ENCODE results near the gene RALGPS1.
A peak's percentile ranks its signal among the peaks of the same experiment; 100 is the strongest.

The RALGPS1 gene

GRCh38 chr9:127224883-127225739, 310.5 kb downstream of the RALGPS1 start (continued):
- TF ChIP-seq ZBTB6 (tag by site-specific recombination; IDR thresholded peaks at IDR 0.05) (no peak), ZIC2 (tag by site-specific recombination; IDR thresholded peaks at IDR 0.05) (peak; percentile 73), ZNF701 (tag by site-specific recombination; IDR thresholded peaks at IDR 0.05) (no peak), SALL2 (tag by site-specific recombination; IDR thresholded peaks at IDR 0.05; ENCODE audit: borderline replicate concordance) (no peak), GLIS1 (tag by site-specific recombination; IDR thresholded peaks at IDR 0.05) (peak; percentile 72), ZSCAN30 (tag by site-specific recombination; IDR thresholded peaks at IDR 0.05) (peak; percentile 41; the same call in 1 of the 2 replicates), ZNF514 (tag by site-specific recombination; IDR thresholded peaks at IDR 0.05) (no peak), KLF9 (tag by site-specific recombination; IDR thresholded peaks at IDR 0.05; ENCODE audit: low read depth) (peak; percentile 76), KLF16 (tag by site-specific recombination; IDR thresholded peaks at IDR 0.05) (peak; percentile 68), IKZF3 (tag by site-specific recombination; IDR thresholded peaks at IDR 0.05) (no peak), ZNF138 (tag by site-specific recombination; IDR thresholded peaks at IDR 0.05; ENCODE audit: borderline replicate concordance) (no peak), YY1 (tag by site-specific recombination; IDR thresholded peaks at IDR 0.05) (0 out of 2 replicates have a peak, but pooled peaks have one; percentile 18), ZNF398 (tag by site-specific recombination; IDR thresholded peaks at IDR 0.05) (peak; percentile 26; the same call in 1 of the 2 replicates), ZNF157 (tag by site-specific recombination; IDR thresholded peaks at IDR 0.05) (no peak), PATZ1 (tag by site-specific recombination; IDR thresholded peaks at IDR 0.05) (peak; percentile 62; the same call in 1 of the 2 replicates), GLIS2 (tag by site-specific recombination; IDR thresholded peaks at IDR 0.05) (peak; percentile 69), ZNF175 (tag by site-specific recombination; IDR thresholded peaks at IDR 0.05) (no peak), ZNF837 (tag by site-specific recombination; IDR thresholded peaks at IDR 0.05) (no peak), ZEB2 (tag by site-specific recombination; IDR thresholded peaks at IDR 0.05) (no peak), ZNF658 (tag by site-specific recombination; IDR thresholded peaks at IDR 0.05) (no peak), ZNF623 (tag by site-specific recombination; IDR thresholded peaks at IDR 0.05) (no peak), BCL11A (tag by site-specific recombination; IDR thresholded peaks at IDR 0.05; ENCODE audit: low read depth) (no peak), ZNF843 (tag by site-specific recombination; IDR thresholded peaks at IDR 0.05) (no peak), EGR2 (tag by site-specific recombination; IDR thresholded peaks at IDR 0.05; ENCODE audit: low read depth) (peak; percentile 70; the same call in 1 of the 2 replicates), GFI1B (tag by site-specific recombination; IDR thresholded peaks at IDR 0.05) (no peak), HOXC10 (CRISPR knock-in tag; IDR thresholded peaks at IDR 0.05) (no peak), ZXDB (tag by site-specific recombination; IDR thresholded peaks at IDR 0.05) (0 out of 2 replicates have a peak, but pooled peaks have one; percentile 39), ZBTB26 (tag by site-specific recombination; optimal IDR thresholded peaks at IDR 0.05) (peak; percentile 44), KLF1 (tag by site-specific recombination; IDR thresholded peaks at IDR 0.05) (peak; percentile 81), ZNF133 (tag by site-specific recombination; IDR thresholded peaks at IDR 0.05) (no peak)
